Measurements from ENCODE around the gene MMP20.

- peak; percentile 52 for TF ChIP-seq POLR2AphosphoS5 (IDR thresholded peaks at IDR 0.05; ENCODE audit: insufficient read depth, low read depth, low read length)
- peak; percentile 28 for TF ChIP-seq POLR2A (IDR thresholded peaks at IDR 0.05; ENCODE audit: low read depth, low read length)
- TF ChIP-seq EZH2 (IDR thresholded peaks at IDR 0.05; ENCODE audit: borderline replicate concordance, low read depth, low read length, severe bottlenecking) = no peak
- TF ChIP-seq CTCF (IDR thresholded peaks at IDR 0.05; ENCODE audit: extremely low read depth in 1 of 2, insufficient read depth in 1 of 2, low read depth in 1 of 2, low read length in 2 of 2) = no peak
- TF ChIP-seq MAX (IDR thresholded peaks at IDR 0.05; ENCODE audit: insufficient read depth, insufficient read length) = no peak
- TF ChIP-seq FOS (IDR thresholded peaks at IDR 0.05; ENCODE audit: borderline replicate concordance, insufficient read depth, low read length) = peak; percentile 98
- TF ChIP-seq MYC (IDR thresholded peaks at IDR 0.05; ENCODE audit: low read depth, low read length) = no peak
- peak; percentile 17 for TF ChIP-seq GATA2 (IDR thresholded peaks at IDR 0.05; ENCODE audit: insufficient read depth, insufficient read length, low read depth, low read length)
- TF ChIP-seq JUN (IDR thresholded peaks at IDR 0.05; ENCODE audit: borderline replicate concordance, insufficient read depth, insufficient read length, low read depth) = peak; percentile 93
These were observed 25.4 kb downstream of the MMP20 start for GRCh38 chr11:102599642-102600261.

Data from endothelial cell of umbilical vein (primary cell).